HG02571 (cell line): ENCODE measurements around the gene CLCN3.
"Not testable (repeated sequence)": the region's sequence is repeated elsewhere in the genome, so short reads cannot be mapped to it uniquely, and the experiment has no call there.

Experiments
- ATAC-seq: cut with Tn5 transposase; IDR thresholded peaks from one replicate; pipeline ENCODE4 v1.9.1; 2021; ENCODE audit warnings: mild to moderate bottlenecking, moderate library complexity; ENCODE audit not compliant: unreplicated experiment

The CLCN3 gene

DNA sequence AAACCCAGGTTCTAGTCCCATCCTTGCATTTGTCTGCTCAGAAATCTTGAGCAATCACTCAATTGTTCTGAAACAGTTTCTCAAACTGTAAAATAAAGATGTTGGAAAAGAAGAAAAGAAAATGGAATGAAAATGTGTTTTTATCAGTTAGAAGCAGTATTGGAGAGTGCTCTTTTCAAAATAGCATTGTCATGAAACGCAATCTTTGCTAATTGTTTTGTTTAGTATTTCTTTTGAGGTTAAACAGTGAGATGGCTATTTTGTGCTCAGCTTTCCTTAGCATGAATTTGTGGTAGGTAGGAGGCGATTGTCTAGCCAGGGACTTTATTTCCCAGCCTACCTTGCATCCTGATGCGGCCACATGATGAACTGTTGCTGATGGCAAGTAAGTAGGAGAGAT lies 148.0 kb downstream of the CLCN3 start:
- ATAC-seq, result no peak

GRCh38 chr4:169770416-169770815 lies 150.0 kb downstream of the CLCN3 start:
- no peak for ATAC-seq

GRCh38 chr4:169771556-169772080 lies 151.2 kb downstream of the CLCN3 start:
- not testable (repeated sequence) for ATAC-seq
